ENCODE results near the gene CSNK1A1. TPM values are rescaled to one million over a fixed set of nuclear protein-coding genes. Genes with fewer than 3 reads are reported as not detected.

The CSNK1A1 gene
- polyA plus RNA-seq, 1 experiment: 171 TPM

- no peak for DNase-seq (ENCODE audit: low read depth)
- no peaks in the 10 kb centered on the region for H3K27me3 ChIP-seq (ENCODE audit: control insufficient read depth, insufficient read depth, low read length)
- H3K4me3 ChIP-seq (ENCODE audit: low read depth, low read length): no peak overlapping the region
- TF ChIP-seq, protein P1, sequence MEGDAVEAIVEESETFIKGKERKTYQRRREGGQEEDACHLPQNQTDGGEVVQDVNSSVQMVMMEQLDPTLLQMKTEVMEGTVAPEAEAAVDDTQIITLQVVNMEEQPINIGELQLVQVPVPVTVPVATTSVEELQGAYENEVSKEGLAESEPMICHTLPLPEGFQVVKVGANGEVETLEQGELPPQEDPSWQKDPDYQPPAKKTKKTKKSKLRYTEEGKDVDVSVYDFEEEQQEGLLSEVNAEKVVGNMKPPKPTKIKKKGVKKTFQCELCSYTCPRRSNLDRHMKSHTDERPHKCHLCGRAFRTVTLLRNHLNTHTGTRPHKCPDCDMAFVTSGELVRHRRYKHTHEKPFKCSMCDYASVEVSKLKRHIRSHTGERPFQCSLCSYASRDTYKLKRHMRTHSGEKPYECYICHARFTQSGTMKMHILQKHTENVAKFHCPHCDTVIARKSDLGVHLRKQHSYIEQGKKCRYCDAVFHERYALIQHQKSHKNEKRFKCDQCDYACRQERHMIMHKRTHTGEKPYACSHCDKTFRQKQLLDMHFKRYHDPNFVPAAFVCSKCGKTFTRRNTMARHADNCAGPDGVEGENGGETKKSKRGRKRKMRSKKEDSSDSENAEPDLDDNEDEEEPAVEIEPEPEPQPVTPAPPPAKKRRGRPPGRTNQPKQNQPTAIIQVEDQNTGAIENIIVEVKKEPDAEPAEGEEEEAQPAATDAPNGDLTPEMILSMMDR (IDR thresholded peaks at IDR 0.05; ENCODE audit: insufficient read depth, low read depth, low read length): no peak
- CTCF ChIA-PET: interaction anchor here (0.9 to 3.1 kb wide), 7 partner anchors 10 to 87 kb away, joined by 3 to 15 read pairs (median 6); no protein-coding TSS in a partner anchor
- POLR2A ChIA-PET: no interaction called here
- H3K36me3 ChIP-seq (ENCODE audit: control insufficient read depth, insufficient read depth, low read length): no peaks in the 10 kb centered on the region
Observed at GRCh38 chr5:149475777-149476176, 75.5 kb downstream of the CSNK1A1 start.

DNA sequence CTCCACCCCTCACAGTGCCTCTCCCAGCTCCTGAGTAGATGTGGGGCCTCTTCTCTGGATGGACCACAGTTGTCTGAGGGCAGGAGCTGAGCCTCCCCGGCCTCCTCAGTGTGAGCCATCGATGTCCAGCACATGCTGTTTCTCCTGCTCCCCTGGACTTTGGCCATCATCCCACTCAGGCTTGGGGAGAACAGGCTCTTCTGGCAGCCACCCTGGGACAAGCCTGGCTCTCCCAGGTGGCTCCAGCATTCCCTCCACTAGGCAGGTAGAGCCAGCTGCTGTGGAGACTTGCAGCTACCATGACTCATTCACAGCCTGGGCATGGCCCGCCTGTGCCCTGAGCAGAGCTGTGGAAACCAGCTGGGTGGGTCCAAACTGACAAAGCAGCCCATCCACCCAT lies 77.0 kb downstream of the CSNK1A1 start:
- TF ChIP-seq, protein P1 (IDR thresholded peaks at IDR 0.05; ENCODE audit: insufficient read depth, low read depth, low read length): no peak
- no peak for DNase-seq (ENCODE audit: low read depth)
- no peaks in the 10 kb centered on the region for H3K27me3 ChIP-seq (ENCODE audit: control insufficient read depth, insufficient read depth, low read length)
- CTCF ChIA-PET: interaction anchor here (0.8 to 2.3 kb wide), 7 partner anchors 8 to 90 kb away, joined by 3 to 7 read pairs (median 3); no protein-coding TSS in a partner anchor
- H3K4me3 ChIP-seq (ENCODE audit: low read depth, low read length): no peak overlapping the region
- H3K36me3 ChIP-seq (ENCODE audit: control insufficient read depth, insufficient read depth, low read length): no peaks in the 10 kb centered on the region
- POLR2A ChIA-PET: interaction anchor here (0.5 to 0.7 kb wide), 2 partner anchors 8 to 942 kb away, joined by 4 to 5 read pairs; no protein-coding TSS in a partner anchor

GRCh38 chr5:149473441-149473840 lies 77.8 kb downstream of the CSNK1A1 start:
- DNase-seq (ENCODE audit: low read depth): no peak
- H3K4me3 ChIP-seq (ENCODE audit: low read depth, low read length): no peak overlapping the region
- no peaks in the 10 kb centered on the region for H3K36me3 ChIP-seq (ENCODE audit: control insufficient read depth, insufficient read depth, low read length)
- H3K27me3 ChIP-seq (ENCODE audit: control insufficient read depth, insufficient read depth, low read length): no peaks in the 10 kb centered on the region
- ChIA-PET CTCF (interaction anchor here (1.2 to 1.3 kb wide), 3 partner anchors 9 to 25 kb away, joined by 3 to 6 read pairs (median 3); no protein-coding TSS in a partner anchor), POLR2A (no interaction called here)
- TF ChIP-seq, protein P1 (IDR thresholded peaks at IDR 0.05; ENCODE audit: insufficient read depth, low read depth, low read length): no peak

DNA sequence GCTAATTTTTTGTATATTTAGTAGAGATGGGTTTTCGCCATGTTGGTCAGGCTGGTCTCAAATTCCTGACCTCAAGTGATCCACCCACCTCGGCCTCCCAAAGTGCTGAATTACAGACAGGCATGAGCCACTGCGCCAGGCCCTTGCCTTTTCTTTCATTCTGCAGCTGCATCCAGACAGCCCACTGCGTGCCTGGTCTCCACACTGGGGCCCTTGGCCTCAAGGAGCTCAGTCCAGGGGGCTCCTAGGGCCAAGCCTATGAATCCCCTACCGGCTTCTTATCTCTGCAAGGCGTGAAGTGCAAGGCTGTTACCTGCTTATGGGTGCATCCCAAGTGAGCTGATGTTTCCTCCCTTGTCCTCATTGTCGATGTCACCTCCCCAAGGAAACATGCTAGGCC lies 78.8 kb downstream of the CSNK1A1 start:
- TF ChIP-seq, protein P1 (IDR thresholded peaks at IDR 0.05; ENCODE audit: insufficient read depth, low read depth, low read length): no peak
- Histone ChIP-seq H3K36me3 (ENCODE audit: control insufficient read depth, insufficient read depth, low read length) (no peaks in the 10 kb centered on the region), H3K4me3 (ENCODE audit: low read depth, low read length) (no peak overlapping the region), H3K27me3 (ENCODE audit: control insufficient read depth, insufficient read depth, low read length) (no peaks in the 10 kb centered on the region)
- POLR2A ChIA-PET: no interaction called here
- CTCF ChIA-PET: interaction anchor here (1.2 kb wide), 1 partner anchor 9 kb away, joined by 3 read pairs; no protein-coding TSS in a partner anchor
- DNase-seq (ENCODE audit: low read depth): no peak

GRCh38 chr5:149471406-149472183 lies 79.6 kb downstream of the CSNK1A1 start:
- no peaks in the 10 kb centered on the region for H3K36me3 ChIP-seq (ENCODE audit: control insufficient read depth, insufficient read depth, low read length)
- no peak overlapping the region for H3K4me3 ChIP-seq (ENCODE audit: low read depth, low read length)
- POLR2A ChIA-PET: no interaction called here
- no peak for DNase-seq (ENCODE audit: low read depth)
- TF ChIP-seq, protein P1 (IDR thresholded peaks at IDR 0.05; ENCODE audit: insufficient read depth, low read depth, low read length): no peak
- CTCF ChIA-PET: interaction anchor here (1.2 to 2.4 kb wide), 2 partner anchors 10 to 16 kb away, joined by 3 to 6 read pairs; no protein-coding TSS in a partner anchor
- no peaks in the 10 kb centered on the region for H3K27me3 ChIP-seq (ENCODE audit: control insufficient read depth, insufficient read depth, low read length)
